Measurements from ENCODE around the gene NDUFA8. TPM values are rescaled to one million over a fixed set of nuclear protein-coding genes. Genes with fewer than 3 reads are reported as not detected.
A peak's percentile ranks its signal among the peaks of the same experiment; 100 is the strongest.

NDUFA8 gene
- total and polyA plus RNA-seq, 10 donors = 27.8 to 72.7 (median 29.8) TPM

GRCh38 chr9:122186301-122186700 is 26.7 kb upstream of the NDUFA8 start:
- Histone ChIP-seq H3K4me3 (no peak overlapping the region), H3K27me3 (replicated peaks in 1 of 7) (peaks cover 0 to 19% (median 0%) of the 10 kb centered on the region in 7 donors), H3K4me1 (no peaks in the 10 kb centered on the region), H3K27ac (no peak overlapping the region), H3K36me3 (no peaks in the 10 kb centered on the region), H3K9me3 (no peaks in the 10 kb centered on the region)
- 79 to 89% (median 86%) methylated on average over 5 of the region's 5 CpGs for WGBS, 5 donors
- no peak for TF ChIP-seq POLR2AphosphoS5 (IDR thresholded peaks at IDR 0.05)
- TF ChIP-seq POLR2A (IDR thresholded peaks at IDR 0.05) = no peak
- TF ChIP-seq CTCF (IDR thresholded peaks at IDR 0.05 in 8 of 11, conservative IDR thresholded peaks at IDR 0.05 in 3 of 11) = no peak
- peak; percentile 13 for DNase-seq
- intact Hi-C loops (cut with DNase I; ENCODE audit: low total_unique reads) = no loop called here

GRCh38 chr9:122184551-122184950 is 25.0 kb upstream of the NDUFA8 start:
- DNase-seq = no peak
- Histone ChIP-seq H3K4me3 (no peak overlapping the region), H3K27ac (no peak overlapping the region), H3K27me3 (replicated peaks in 1 of 7) (peaks cover 0 to 19% (median 0%) of the 10 kb centered on the region in 7 donors), H3K4me1 (no peaks in the 10 kb centered on the region), H3K9me3 (no peaks in the 10 kb centered on the region), H3K36me3 (no peaks in the 10 kb centered on the region)
- intact Hi-C loops (cut with DNase I; ENCODE audit: low total_unique reads) = no loop called here
- WGBS, 5 donors = 82 to 100% (median 93%) methylated on average over 1 of the region's 1 CpG
- no peak for TF ChIP-seq POLR2AphosphoS5 (IDR thresholded peaks at IDR 0.05)
- TF ChIP-seq POLR2A (IDR thresholded peaks at IDR 0.05) = no peak
- TF ChIP-seq CTCF (IDR thresholded peaks at IDR 0.05 in 8 of 11, conservative IDR thresholded peaks at IDR 0.05 in 3 of 11) = no peak

GRCh38 chr9:122183501-122183900 is 23.9 kb upstream of the NDUFA8 start:
- Histone ChIP-seq H3K36me3 (no peaks in the 10 kb centered on the region), H3K27me3 (replicated peaks in 1 of 7) (peaks cover 0 to 19% (median 0%) of the 10 kb centered on the region in 7 donors), H3K4me3 (no peak overlapping the region), H3K27ac (no peak overlapping the region), H3K4me1 (no peaks in the 10 kb centered on the region), H3K9me3 (no peaks in the 10 kb centered on the region)
- WGBS, 5 donors = 72 to 82% (median 77%) methylated on average over 7 of the region's 7 CpGs
- TF ChIP-seq CTCF (IDR thresholded peaks at IDR 0.05 in 8 of 11, conservative IDR thresholded peaks at IDR 0.05 in 3 of 11) (no peak), POLR2A (IDR thresholded peaks at IDR 0.05) (no peak), POLR2AphosphoS5 (IDR thresholded peaks at IDR 0.05) (no peak)
- intact Hi-C loops (cut with DNase I; ENCODE audit: low total_unique reads) = no loop called here
- no peak for DNase-seq

GRCh38 chr9:122180633-122181032 is 21.1 kb upstream of the NDUFA8 start:
- Histone ChIP-seq H3K27me3 (replicated peaks in 1 of 7) (peaks cover 0 to 19% (median 0%) of the 10 kb centered on the region in 7 donors), H3K36me3 (no peaks in the 10 kb centered on the region), H3K9me3 (no peaks in the 10 kb centered on the region), H3K27ac (no peak overlapping the region), H3K4me1 (no peaks in the 10 kb centered on the region), H3K4me3 (no peak overlapping the region)
- intact Hi-C loops (cut with DNase I; ENCODE audit: low total_unique reads) = no loop called here
- no peak for TF ChIP-seq CTCF (IDR thresholded peaks at IDR 0.05 in 8 of 11, conservative IDR thresholded peaks at IDR 0.05 in 3 of 11)
- TF ChIP-seq POLR2AphosphoS5 (IDR thresholded peaks at IDR 0.05) = no peak
- no peak for TF ChIP-seq POLR2A (IDR thresholded peaks at IDR 0.05)
- no peak for DNase-seq
- WGBS, 5 donors = 37 to 72% (median 60%) methylated on average over 4 of the region's 4 CpGs
